Measurements from ENCODE around the gene DPF3.

- TF ChIP-seq ZNF384 (IDR thresholded peaks at IDR 0.05) (no peak; the same call in 1 of the 2 replicates), FOXM1 (IDR thresholded peaks at IDR 0.05; ENCODE audit: borderline replicate concordance) (no peak), BHLHE40 (IDR thresholded peaks at IDR 0.05; ENCODE audit: borderline replicate concordance) (no peak), FOXA1 (IDR thresholded peaks at IDR 0.05) (no peak), TARDBP (IDR thresholded peaks at IDR 0.05) (no peak), PKNOX1 (IDR thresholded peaks at IDR 0.05) (no peak), FOXK2 (IDR thresholded peaks at IDR 0.05) (no peak), ELF4 (IDR thresholded peaks at IDR 0.05) (no peak), ARNT (IDR thresholded peaks at IDR 0.05) (no peak)
These were observed 14.0 kb upstream of the DPF3 start for GRCh38 chr14:72907886-72908285.

Measured in HEK293T (cell line).